GM23338 (cell line): ENCODE data around the gene BCL11B. TPM values are rescaled to one million over a fixed set of nuclear protein-coding genes. Genes with fewer than 3 reads are reported as not detected.

ENCODE experiments used
- ATAC-seq: fragments of 200-7000 bp; cut with Tn5 transposase; 3 replicates; pipeline ENCODE4 v1.9.1; 2020
- DNase-seq: peaks from one replicate; pipeline ENCODE4 v3.0.0-alpha.2; 2015; ENCODE audit warnings: low spot score
- H2AFZ ChIP-seq: fragments of 200-600 bp; sonication (generic); 2 replicates; pipeline ENCODE4 v1.8.0; 2016; ENCODE audit warnings: antibody characterized with exemption, mild to moderate bottlenecking, moderate library complexity
- H3F3A ChIP-seq: fragments of 200-600 bp; sonication (generic); replicated peaks from 2 replicates; pipeline ENCODE4 v1.8.0; 2017; ENCODE audit warnings: antibody characterized with exemption, mixed run types, low read depth
- H3K27ac ChIP-seq: fragments of 200-600 bp; sonication (generic); 2 replicates; pipeline ENCODE4 v1.6.1; 2016; ENCODE audit warnings: low read depth
- H3K27me3 ChIP-seq: fragments of 200-600 bp; sonication (generic); 2 replicates; pipeline ENCODE4 v1.8.0; 2016; ENCODE audit warnings: mild to moderate bottlenecking, mixed run types, moderate library complexity; ENCODE audit not compliant: insufficient read depth
- H3K36me3 ChIP-seq: fragments of 200-600 bp; sonication (generic); 2 replicates; pipeline ENCODE4 v1.8.0; 2016; ENCODE audit warnings: mild to moderate bottlenecking; ENCODE audit not compliant: insufficient read depth
- H3K4me1 ChIP-seq: fragments of 200-600 bp; sonication (generic); 2 replicates; pipeline ENCODE4 v1.8.0; 2016; ENCODE audit warnings: mild to moderate bottlenecking, moderate library complexity; ENCODE audit not compliant: insufficient read depth
- H3K4me2 ChIP-seq: fragments of 200-600 bp; sonication (generic); 2 replicates; pipeline ENCODE4 v1.7.1; 2017; ENCODE audit warnings: mixed run types
- H3K4me3 ChIP-seq: fragments of 200-600 bp; sonication (generic); 2 replicates; pipeline ENCODE4 v1.6.1; 2016; ENCODE audit warnings: mixed run types
- H3K79me2 ChIP-seq: fragments of 200-600 bp; sonication (generic); replicated peaks from 2 replicates; pipeline ENCODE4 v1.8.0; 2017; ENCODE audit warnings: mild to moderate bottlenecking; ENCODE audit not compliant: insufficient read depth
- H3K9me2 ChIP-seq: fragments of 200-600 bp; sonication (generic); 2 replicates; pipeline ENCODE4 v1.8.0; 2017; ENCODE audit not compliant: insufficient read depth
- H4K20me1 ChIP-seq: fragments of 200-600 bp; sonication (generic); replicated peaks from 2 replicates; pipeline ENCODE4 v1.8.0; 2017; ENCODE audit warnings: mild to moderate bottlenecking; ENCODE audit not compliant: insufficient read depth
- H3K27ac Mint-ChIP-seq: 2 replicates; pipeline ENCODE4 v1.8.0; 2020; ENCODE audit warnings: inconsistent platforms, mild to moderate bottlenecking, moderate library complexity, mixed read lengths
- H3K27me3 Mint-ChIP-seq: 3 replicates; pipeline ENCODE4 v1.8.0; 2022; ENCODE audit warnings: low read depth, mild to moderate bottlenecking, moderate library complexity, mixed read lengths, inconsistent platforms; ENCODE audit not compliant: insufficient read depth, poor library complexity
- H3K36me3 Mint-ChIP-seq: 3 replicates; pipeline ENCODE4 v1.8.0; 2021; ENCODE audit warnings: low read depth, mild to moderate bottlenecking, inconsistent platforms, moderate library complexity, mixed read lengths
- H3K4me1 Mint-ChIP-seq: 3 replicates; pipeline ENCODE4 v1.8.0; 2020; ENCODE audit warnings: mild to moderate bottlenecking, inconsistent platforms, mixed read lengths
- H3K4me3 Mint-ChIP-seq: 3 replicates; pipeline ENCODE4 v1.8.0; 2021; ENCODE audit warnings: moderate library complexity, mild to moderate bottlenecking, inconsistent platforms, mixed read lengths
- H3K9me3 Mint-ChIP-seq: 3 replicates; pipeline ENCODE4 v1.8.0; 2020; ENCODE audit warnings: moderate library complexity, mild to moderate bottlenecking, inconsistent platforms, mixed read lengths
- CREB1 ChIP-seq: fragments of 250-450 bp; sonication (Bioruptor Pico); IDR thresholded peaks from 2 replicates; pipeline ENCODE4 v1.5.0; 2020; ENCODE audit warnings: low read depth, mild to moderate bottlenecking, moderate library complexity
- CTCF ChIP-seq, 2 experiments: fragments of 200-600 bp in 1 of 2; sonication (generic) in 1 of 2; conservative IDR thresholded peaks; 2 replicates each; pipeline versions ENCODE4 v1.5.1 to v1.6.1; 2016 to 2017; ENCODE audit warnings: antibody characterized with exemption in 2 of 2, low read depth in 2 of 2, mild to moderate bottlenecking in 2 of 2, moderate library complexity in 1 of 2
- ETS1 ChIP-seq: IDR thresholded peaks from 2 replicates; pipeline ENCODE4 v1.6.1; 2016; ENCODE audit warnings: antibody characterized with exemption
- EZH2 ChIP-seq: fragments of 200-600 bp; sonication (generic); IDR thresholded peaks from one replicate; pipeline ENCODE4 v1.8.0; 2017; ENCODE audit warnings: antibody characterized with exemption, mild to moderate bottlenecking, low read depth; ENCODE audit not compliant: unreplicated experiment
- JUNB ChIP-seq: IDR thresholded peaks from one replicate; pipeline ENCODE4 v1.6.1; 2016; ENCODE audit warnings: antibody characterized with exemption; ENCODE audit not compliant: unreplicated experiment
- NANOG ChIP-seq: IDR thresholded peaks from 2 replicates; pipeline ENCODE4 v1.6.1; 2016; ENCODE audit warnings: antibody characterized with exemption, borderline replicate concordance
- POLR2AphosphoS5 ChIP-seq: IDR thresholded peaks from 2 replicates; pipeline ENCODE4 v1.6.1; 2016; ENCODE audit warnings: antibody characterized with exemption, low read depth
- ZNF114 ChIP-seq: fragments of 250-450 bp; sonication (Bioruptor Pico); IDR thresholded peaks from 2 replicates; pipeline ENCODE4 v1.5.0; 2020; ENCODE audit warnings: mild to moderate bottlenecking, moderate library complexity
- ZNF331 ChIP-seq: fragments of 250-450 bp; sonication (Bioruptor Pico); IDR thresholded peaks from 2 replicates; pipeline ENCODE4 v1.5.0; 2020; ENCODE audit warnings: low read depth, mild to moderate bottlenecking, moderate library complexity
- polyA plus RNA-seq: library from polyadenylated mRNA; unstranded; fragments of >200 nt; fragmentation: Nextera tagmentation; extraction: Ambion mirVana; gene quantifications from 2 replicates; pipeline ENCODE4 v1.2.1, GENCODE V29; 2016
- total RNA-seq: library from RNA; depleted of rRNA; stranded (reverse); fragments of >200 nt; shearing (Covaris generic); gene quantifications from 2 replicates; pipeline ENCODE4 v1.2.3, GENCODE V29; 2014

Gene BCL11B
- total and polyA plus RNA-seq, 2 experiments from 2014 or later: 2.4 to 6.7 TPM

GRCh38 chr14:99123208-99123870, 148.7 kb downstream of the BCL11B start:
- H2AFZ ChIP-seq: no peak overlapping the region
- no peak for DNase-seq

DNA sequence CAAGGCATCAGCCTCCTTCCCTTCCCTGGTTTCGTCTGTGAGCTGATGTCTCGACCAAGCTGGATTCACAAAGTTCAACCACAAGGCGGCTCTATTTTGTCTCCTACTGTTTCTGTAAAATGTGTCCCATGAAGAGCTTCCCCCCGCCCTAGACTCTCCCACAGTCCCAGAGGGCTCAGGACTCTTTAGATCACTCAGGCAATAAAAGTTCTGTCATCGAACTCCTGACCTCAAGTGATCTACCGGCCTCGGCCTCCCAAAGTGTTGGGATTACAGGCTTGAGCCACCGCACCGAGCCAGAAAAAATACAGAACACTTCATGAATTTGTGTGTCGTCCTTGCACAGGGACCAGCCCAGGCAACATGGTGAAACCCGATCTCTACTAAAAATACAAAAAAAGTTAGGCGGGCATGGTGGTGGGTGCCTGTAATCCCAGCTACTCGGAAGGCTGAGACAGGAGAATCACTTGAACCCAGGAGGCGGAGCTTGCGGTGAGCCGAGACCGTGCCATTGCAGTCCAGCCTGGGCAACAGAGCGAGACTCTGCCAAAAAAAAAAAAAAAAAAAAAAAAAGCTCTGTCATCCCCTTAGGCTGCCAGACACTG, 149.4 kb downstream of the BCL11B start:
- TF ChIP-seq ZNF331 (CRISPR knock-in tag): no peak
- TF ChIP-seq POLR2AphosphoS5: no peak
- TF ChIP-seq ZNF114 (CRISPR knock-in tag): no peak
- TF ChIP-seq CTCF (conservative IDR thresholded peaks at IDR 0.05; ENCODE audit: low read depth in 2 of 2): peak in 1 of 2 experiments; percentile 22; a peak in 1 of 4 replicates
- no peak for TF ChIP-seq EZH2
- no peak for TF ChIP-seq ETS1
- no peak for TF ChIP-seq CREB1 (CRISPR knock-in tag)
- Histone ChIP-seq H2AFZ (no peak overlapping the region; the same call in 1 of the 2 replicates), H3K9me2 (no peaks in the 10 kb centered on the region), H3K79me2 (no peaks in the 10 kb centered on the region), H3K4me1 (peaks cover 13% of the 10 kb centered on the region), H3K27ac (no peak overlapping the region), H3K4me3 (no peak overlapping the region), H3K36me3 (no peaks in the 10 kb centered on the region), H3K4me2 (no peak overlapping the region), H3K27me3 (0 out of 2 replicates have a peak, but pooled peaks cover 2% of the 10 kb centered on the region), H4K20me1 (no peaks in the 10 kb centered on the region), H3F3A (no peaks in the 10 kb centered on the region)
- H3K36me3 Mint-ChIP-seq: no peaks in the 10 kb centered on the region
- no peaks in the 10 kb centered on the region for H3K9me3 Mint-ChIP-seq
- no peak overlapping the region for H3K4me3 Mint-ChIP-seq
- ATAC-seq (no peak), DNase-seq (peak; percentile 35)
- peaks cover 18% of the 10 kb centered on the region for H3K4me1 Mint-ChIP-seq
- H3K27me3 Mint-ChIP-seq: peaks cover 6% of the 10 kb centered on the region
- no peak overlapping the region for H3K27ac Mint-ChIP-seq

More at GRCh38 chr14:99123208-99123870, 148.7 kb downstream of the BCL11B start:
- Mint-ChIP-seq H3K36me3 (no peaks in the 10 kb centered on the region), H3K27me3 (peaks cover 2% of the 10 kb centered on the region), H3K4me3 (no peak overlapping the region), H3K27ac (no peak overlapping the region), H3K4me1 (peaks cover 23% of the 10 kb centered on the region), H3K9me3 (no peaks in the 10 kb centered on the region)
- H3K27ac ChIP-seq: no peak overlapping the region
- peaks cover 10% of the 10 kb centered on the region; the same call in 1 of the 2 replicates for H3K4me1 ChIP-seq
- ATAC-seq: no peak
- no peaks in the 10 kb centered on the region for H3K36me3 ChIP-seq
- H3K79me2 ChIP-seq: no peaks in the 10 kb centered on the region
- H3K4me2 ChIP-seq: no peak overlapping the region
- H3F3A ChIP-seq: no peaks in the 10 kb centered on the region
- no peaks in the 10 kb centered on the region for H3K9me2 ChIP-seq
- H4K20me1 ChIP-seq: no peaks in the 10 kb centered on the region
- TF ChIP-seq POLR2AphosphoS5 (no peak), ETS1 (no peak), JUNB (no peak), NANOG (no peak)
- no peak overlapping the region for H3K4me3 ChIP-seq
- no peaks in the 10 kb centered on the region for H3K27me3 ChIP-seq
